T-helper 17 cell (primary cell): ENCODE results near the gene TBC1D5. TPM values are rescaled to one million over a fixed set of nuclear protein-coding genes. Genes with fewer than 3 reads are reported as not detected.
"Not testable (repeated sequence)": the region's sequence is repeated elsewhere in the genome, so short reads cannot be mapped to it uniquely, and the experiment has no call there.

Source experiments
- ATAC-seq: fragments of 150-1000 bp; cut with Tn5 transposase; 2 replicates; pipeline ENCODE4 v1.10.0; 2021; ENCODE audit warnings: mild to moderate bottlenecking, moderate library complexity
- DNase-seq, 3 donors: peaks; one replicate each; pipeline versions ENCODE4 v3.0.0 to v3.0.0-alpha.2; 2020 to 2021
- H3K9me3 ChIP-seq: one replicate; pipeline ENCODE4 v1.7.0; 2013; ENCODE audit warnings: low read length, mild to moderate bottlenecking; ENCODE audit not compliant: control insufficient read depth, poor library complexity, severe bottlenecking
- H3K27ac Mint-ChIP-seq: one replicate; pipeline ENCODE4 v1.8.0; 2022; ENCODE audit warnings: mild to moderate bottlenecking, moderate library complexity, mixed read lengths
- H3K27me3 Mint-ChIP-seq: one replicate; pipeline ENCODE4 v1.8.0; 2022; ENCODE audit warnings: mixed read lengths
- H3K36me3 Mint-ChIP-seq: one replicate; pipeline ENCODE4 v1.8.0; 2022; ENCODE audit warnings: low read depth, mixed read lengths
- H3K4me1 Mint-ChIP-seq: one replicate; pipeline ENCODE4 v1.8.0; 2022; ENCODE audit warnings: mild to moderate bottlenecking, mixed read lengths
- H3K4me3 Mint-ChIP-seq: one replicate; pipeline ENCODE4 v1.8.0; 2022; ENCODE audit warnings: mild to moderate bottlenecking, moderate library complexity, mixed read lengths
- total RNA-seq, 4 donors: library from RNA in 2 of 4; stranded (reverse) in 2 of 4; gene quantifications; one replicate each; pipeline ENCODE4 v1.2.3 and lab custom pipeline; 2022 to 2026

TBC1D5 gene
- total RNA-seq, 2 donors from 2014 or later = 53.7 to 58.4 TPM

- not testable (repeated sequence) for H3K4me1 Mint-ChIP-seq
Observed at GRCh38 chr3:17613017-17613416, 129.4 kb downstream of the TBC1D5 start.

GRCh38 chr3:17607905-17608304 is 134.5 kb downstream of the TBC1D5 start:
- peaks cover 2% of the 10 kb centered on the region for H3K4me1 Mint-ChIP-seq
- H3K36me3 Mint-ChIP-seq = peaks cover 7% of the 10 kb centered on the region
- DNase-seq (no peak), ATAC-seq (no peak)
- H3K27ac Mint-ChIP-seq = no peak overlapping the region
- H3K27me3 Mint-ChIP-seq = no peaks in the 10 kb centered on the region
- H3K4me3 Mint-ChIP-seq = no peak overlapping the region
- no peaks in the 10 kb centered on the region for H3K9me3 ChIP-seq

More at GRCh38 chr3:17613017-17613416, 129.4 kb downstream of the TBC1D5 start:
- not testable (repeated sequence) for H3K9me3 ChIP-seq, H3K27me3 Mint-ChIP-seq, H3K27ac Mint-ChIP-seq, DNase-seq, H3K36me3 Mint-ChIP-seq, H3K4me3 Mint-ChIP-seq, ATAC-seq

- Mint-ChIP-seq H3K27ac (no peak overlapping the region), H3K4me1 (peaks cover 2% of the 10 kb centered on the region), H3K36me3 (peaks cover 9% of the 10 kb centered on the region), H3K4me3 (no peak overlapping the region), H3K27me3 (no peaks in the 10 kb centered on the region)
- no peak for DNase-seq
- ATAC-seq = no peak
- H3K9me3 ChIP-seq = no peaks in the 10 kb centered on the region
Observed at GRCh38 chr3:17605934-17606333, 136.5 kb downstream of the TBC1D5 start.

GRCh38 chr3:17605032-17605431 is 137.4 kb downstream of the TBC1D5 start:
- peaks cover 9% of the 10 kb centered on the region for H3K36me3 Mint-ChIP-seq
- peaks cover 2% of the 10 kb centered on the region for H3K4me1 Mint-ChIP-seq
- no peak overlapping the region for H3K4me3 Mint-ChIP-seq
- H3K27ac Mint-ChIP-seq = no peak overlapping the region
- ATAC-seq (no peak), DNase-seq (no peak)
- H3K27me3 Mint-ChIP-seq = no peaks in the 10 kb centered on the region
- no peaks in the 10 kb centered on the region for H3K9me3 ChIP-seq

- ATAC-seq (no peak), DNase-seq (no peak)
- no peaks in the 10 kb centered on the region for H3K9me3 ChIP-seq
- Mint-ChIP-seq H3K27me3 (no peaks in the 10 kb centered on the region), H3K4me1 (no peaks in the 10 kb centered on the region), H3K4me3 (no peak overlapping the region), H3K27ac (no peak overlapping the region), H3K36me3 (peaks cover 9% of the 10 kb centered on the region)
Observed at GRCh38 chr3:17602126-17602525, 140.3 kb downstream of the TBC1D5 start.

- H3K4me1 Mint-ChIP-seq = no peaks in the 10 kb centered on the region
- ATAC-seq (no peak), DNase-seq (no peak)
- H3K27ac Mint-ChIP-seq = no peak overlapping the region
- no peaks in the 10 kb centered on the region for H3K36me3 Mint-ChIP-seq
- H3K27me3 Mint-ChIP-seq = no peaks in the 10 kb centered on the region
- no peaks in the 10 kb centered on the region for H3K9me3 ChIP-seq
- H3K4me3 Mint-ChIP-seq = no peak overlapping the region
Observed at GRCh38 chr3:17592956-17593355, 149.5 kb downstream of the TBC1D5 start.

- no peak overlapping the region for H3K27ac Mint-ChIP-seq
- peaks cover 2% of the 10 kb centered on the region for H3K4me1 Mint-ChIP-seq
- no peak overlapping the region for H3K4me3 Mint-ChIP-seq
- H3K9me3 ChIP-seq = no peaks in the 10 kb centered on the region
- H3K27me3 Mint-ChIP-seq = no peaks in the 10 kb centered on the region
- no peaks in the 10 kb centered on the region for H3K36me3 Mint-ChIP-seq
- DNase-seq (no peak), ATAC-seq (no peak)
Observed at GRCh38 chr3:17590465-17590864, 152.0 kb downstream of the TBC1D5 start.

- DNase-seq (no peak), ATAC-seq (no peak)
- H3K9me3 ChIP-seq = no peaks in the 10 kb centered on the region
- Mint-ChIP-seq H3K36me3 (no peaks in the 10 kb centered on the region), H3K27me3 (no peaks in the 10 kb centered on the region), H3K27ac (no peak overlapping the region), H3K4me1 (peaks cover 2% of the 10 kb centered on the region), H3K4me3 (no peak overlapping the region)
Observed at GRCh38 chr3:17589888-17590287, 152.5 kb downstream of the TBC1D5 start.

GRCh38 chr3:17588422-17588821 is 154.0 kb downstream of the TBC1D5 start:
- H3K4me3 Mint-ChIP-seq = no peak overlapping the region
- H3K9me3 ChIP-seq = no peaks in the 10 kb centered on the region
- no peak for ATAC-seq
- no peak overlapping the region for H3K27ac Mint-ChIP-seq
- no peaks in the 10 kb centered on the region for H3K36me3 Mint-ChIP-seq
- no peak for DNase-seq
- no peaks in the 10 kb centered on the region for H3K27me3 Mint-ChIP-seq
- peaks cover 2% of the 10 kb centered on the region for H3K4me1 Mint-ChIP-seq

GRCh38 chr3:17585394-17586325 is 156.8 kb downstream of the TBC1D5 start:
- peaks cover 3% of the 10 kb centered on the region for H3K36me3 Mint-ChIP-seq

GRCh38 chr3:17584066-17584465 is 158.4 kb downstream of the TBC1D5 start:
- no peak overlapping the region for H3K4me3 Mint-ChIP-seq
- peaks cover 8% of the 10 kb centered on the region for H3K4me1 Mint-ChIP-seq
- DNase-seq = no peak
- no peak for ATAC-seq
- H3K27me3 Mint-ChIP-seq = no peaks in the 10 kb centered on the region
- no peak overlapping the region for H3K27ac Mint-ChIP-seq
- H3K9me3 ChIP-seq = no peaks in the 10 kb centered on the region
- peaks cover 3% of the 10 kb centered on the region for H3K36me3 Mint-ChIP-seq

More at GRCh38 chr3:17585394-17586325, 156.8 kb downstream of the TBC1D5 start:
- H3K9me3 ChIP-seq = no peaks in the 10 kb centered on the region
- ATAC-seq (no peak), DNase-seq (no peak)
- H3K4me1 Mint-ChIP-seq = peaks cover 4% of the 10 kb centered on the region
- H3K27me3 Mint-ChIP-seq = no peaks in the 10 kb centered on the region
- no peak overlapping the region for H3K4me3 Mint-ChIP-seq
- no peak overlapping the region for H3K27ac Mint-ChIP-seq

GRCh38 chr3:17583530-17583929 is 158.9 kb downstream of the TBC1D5 start:
- no peak for ATAC-seq
- Mint-ChIP-seq H3K27ac (no peak overlapping the region), H3K27me3 (no peaks in the 10 kb centered on the region), H3K4me1 (peaks cover 8% of the 10 kb centered on the region), H3K36me3 (peaks cover 3% of the 10 kb centered on the region), H3K4me3 (no peak overlapping the region)
- DNase-seq = no peak
- no peaks in the 10 kb centered on the region for H3K9me3 ChIP-seq

- Mint-ChIP-seq H3K36me3 (peaks cover 3% of the 10 kb centered on the region), H3K27ac (no peak overlapping the region), H3K4me1 (peaks cover 8% of the 10 kb centered on the region), H3K4me3 (no peak overlapping the region), H3K27me3 (no peaks in the 10 kb centered on the region)
- no peaks in the 10 kb centered on the region for H3K9me3 ChIP-seq
- no peak for DNase-seq
- ATAC-seq = no peak
Observed at GRCh38 chr3:17581421-17582080, 160.9 kb downstream of the TBC1D5 start.
